K562 (cell line): ENCODE data around the gene CABP5. TPM values are rescaled to one million over a fixed set of nuclear protein-coding genes. Genes with fewer than 3 reads are reported as not detected.

ENCODE experiments used
- ATAC-seq: fragments of 200-7000 bp; cut with Tn5 transposase; 3 replicates; pipeline ENCODE4 v1.9.1; 2020; ENCODE audit warnings: moderate library complexity
- BruUV-seq: library from RNA; stranded (reverse); fragments of 400-500 nt; replicated peaks from 2 replicates; lab custom pipeline; 2021; lab: Mats Ljungman, UMichigan
- CTCF ChIA-PET: fragments of 300-600 bp; formaldehyde crosslinking; extraction: SDS; loops from one replicate; lab custom pipeline; 2021; ENCODE audit warnings: low intra/inter-chr PET ratio; lab: Yijun Ruan, JAX
- POLR2A ChIA-PET: fragments of 300-600, 350-650 bp; sonication (Branson Sonifier 250); formaldehyde crosslinking; extraction: SDS; loops from one replicate; lab custom pipeline; 2021; ENCODE audit warnings: antibody characterized with exemption, inconsistent platforms; lab: Yijun Ruan, JAX
- DNase-seq, 4 experiments: peaks; one replicate each; pipeline versions ENCODE4 v3.0.0 to v3.0.0-alpha.2; 2011 to 2018; ENCODE audit warnings: low spot score in 3 of 4, mixed read lengths in 3 of 4; ENCODE audit errors: extremely low read depth in 1 of 4
- FAIRE-seq: peaks from 2 replicates; lab custom pipeline; 2011; peaks lifted over from hg19 to GRCh38; lab: Jason Lieb, UNC
- H2AFZ ChIP-seq: 2 replicates; pipeline ENCODE4 v1.6.0; 2011; ENCODE audit warnings: low read depth, low read length, control low read depth, inconsistent platforms
- H3K27ac ChIP-seq: fragments of 200-600 bp; 3 replicates; pipeline ENCODE4 v1.8.0; 2011; ENCODE audit warnings: low read depth, mild to moderate bottlenecking, control low read depth, inconsistent platforms, low read length, moderate library complexity, mixed read lengths; ENCODE audit errors: extremely low read depth
- H3K27me3 ChIP-seq, 2 experiments: fragments of 300-600 bp in 1 of 2; 2 replicates in 1 of 2; 3 replicates in 1 of 2; pipeline versions ENCODE4 v1.6.0 to v1.8.0; 2011; ENCODE audit warnings: inconsistent platforms in 2 of 2, low read length in 2 of 2, mild to moderate bottlenecking in 1 of 2, mixed read lengths in 1 of 2, moderate library complexity in 1 of 2; ENCODE audit not compliant: control insufficient read depth in 2 of 2, insufficient read depth in 2 of 2
- H3K36me3 ChIP-seq: fragments of 300-600 bp; 3 replicates; pipeline ENCODE4 v1.8.0; 2011; ENCODE audit warnings: mild to moderate bottlenecking, low read length, inconsistent platforms; ENCODE audit not compliant: control insufficient read depth, insufficient read depth
- H3K4me1 ChIP-seq, 2 experiments: fragments of 200-600 bp in 1 of 2; replicated peaks in 1 of 2; 2 replicates in 1 of 2; 3 replicates in 1 of 2; pipeline versions ENCODE4 v1.5.1 to v1.8.0; 2011; ENCODE audit warnings: inconsistent platforms in 2 of 2, low read length in 2 of 2, mild to moderate bottlenecking in 1 of 2, mixed read lengths in 1 of 2, moderate library complexity in 1 of 2; ENCODE audit not compliant: control insufficient read depth in 2 of 2, insufficient read depth in 2 of 2
- H3K4me2 ChIP-seq: 2 replicates; pipeline ENCODE4 v1.6.1; 2011; ENCODE audit warnings: low read length, control low read depth, inconsistent platforms, mixed read lengths; ENCODE audit not compliant: insufficient read depth
- H3K4me3 ChIP-seq: fragments of 200-600 bp; sonication (generic), shearing (Covaris generic); 2 replicates; pipeline ENCODE4 v1.5.1; 2016; ENCODE audit warnings: control low read depth, inconsistent platforms
- H3K79me2 ChIP-seq: fragments of 200-600 bp; 3 replicates; pipeline ENCODE4 v1.8.0; 2011; ENCODE audit warnings: low read length, inconsistent platforms; ENCODE audit not compliant: control insufficient read depth, insufficient read depth
- H3K9ac ChIP-seq, 2 experiments: 2 replicates each; pipeline versions ENCODE4 v1.6.0 to v1.6.1; 2011; ENCODE audit warnings: low read depth in 2 of 2, low read length in 2 of 2, control low read depth in 1 of 2, inconsistent platforms in 1 of 2, mild to moderate bottlenecking in 1 of 2, mixed read lengths in 1 of 2; ENCODE audit not compliant: insufficient read depth in 1 of 2
- H3K9me1 ChIP-seq: one replicate; pipeline ENCODE4 v1.6.0; 2011; ENCODE audit warnings: inconsistent platforms, mild to moderate bottlenecking, low read length, moderate library complexity; ENCODE audit not compliant: control insufficient read depth, insufficient read depth
- H3K9me3 ChIP-seq: replicated peaks from 2 replicates; pipeline ENCODE4 v1.5.1; 2011; ENCODE audit warnings: low read depth, low read length, inconsistent platforms; ENCODE audit not compliant: control insufficient read depth, insufficient read depth
- H4K20me1 ChIP-seq: replicated peaks from 2 replicates; pipeline ENCODE4 v1.6.1; 2011; ENCODE audit warnings: low read length, inconsistent platforms, mixed read lengths; ENCODE audit not compliant: control insufficient read depth, insufficient read depth
- LCOR ChIP-seq: sonication (generic); formaldehyde crosslinking; IDR thresholded peaks from 2 replicates; pipeline ENCODE4 v1.8.0; 2022; ENCODE audit warnings: mild to moderate bottlenecking, missing genetic modification reagents
- RBM25 ChIP-seq: fragments of 200-400 bp; formaldehyde crosslinking; IDR thresholded peaks from 2 replicates; pipeline ENCODE4 v1.6.1; 2018; ENCODE audit warnings: low read length, low read depth, moderate library complexity; ENCODE audit not compliant: severe bottlenecking
- TSC22D4 ChIP-seq: fragments of 450-650 bp; IDR thresholded peaks from 2 replicates; pipeline ENCODE4 v1.6.1; 2016; ENCODE audit warnings: missing genetic modification characterization, missing biosample characterization, control low read depth
- ZNF197 ChIP-seq: fragments of 200-800 bp; sonication (Bioruptor generic); IDR thresholded peaks from 2 replicates; pipeline ENCODE4 v1.6.1; 2016; ENCODE audit warnings: low read depth, missing genetic modification characterization, missing compliant biosample characterization
- ZNF398 ChIP-seq: fragments of 250-450 bp; sonication (Bioruptor Pico); IDR thresholded peaks from 2 replicates; pipeline ENCODE4 v1.8.0; 2021; ENCODE audit warnings: moderate library complexity, mild to moderate bottlenecking, inconsistent platforms
- WGBS: fragments of 100-300 bp; shearing (Covaris generic); methylation state at CpG from one replicate; pipeline ENCODE4 v1.1.6; 2016; ENCODE audit warnings: low coverage, mixed read lengths; ENCODE audit not compliant: insufficient coverage; ENCODE audit errors: missing lambda C conversion rate; 5-methylcytosine and 5-hydroxymethylcytosine counted together
- in situ Hi-C: fragments of 300-500 bp; cut with MboI; formaldehyde crosslinking; loops from 4 replicates; pipeline ENCODE4 v1.15.0; 2018; ENCODE audit warnings: inconsistent platforms, mixed read lengths
- intact Hi-C: fragments of 100-400 bp; cut with micrococcal nuclease; formaldehyde crosslinking; loops from 2 replicates; pipeline ENCODE4 v1.14.2; 2022
- polyA plus RNA-seq, 8 experiments: library from polyadenylated mRNA; depleted of rRNA in 4 of 8; stranded (reverse) in 5 of 8; unstranded in 3 of 8; fragments of >200 nt; fragmentation: Nextera tagmentation in 2 of 8; fragmentation: Illumina TruSeq in 1 of 8; extraction: Ambion mirVana in 2 of 8; extraction: Trizol in 1 of 8; gene quantifications; 2 replicates each; pipeline versions ENCODE4 v1.2.1 to v1.2.3, GENCODE V29; 2011 to 2014; ENCODE audit warnings: inconsistent platforms in 1 of 8, missing spikeins in 1 of 8
- total RNA-seq, 7 experiments: library from RNA; depleted of rRNA in 6 of 7; stranded (reverse); fragments of >200 nt in 6 of 7; fragmentation: Illumina TruSeq in 2 of 7; extraction: Trizol in 2 of 7; gene quantifications; 2 replicates each; pipeline versions ENCODE4 v1.2.1 to v1.2.3, GENCODE V29; 2011 to 2021; ENCODE audit warnings: low replicate concordance in 1 of 7
- TF ChIP-seq, protein P1 (sequence below): fragments of 150-350 bp; IDR thresholded peaks from 2 replicates; pipeline ENCODE4 v1.6.1; 2014; ENCODE audit warnings: low read depth, mild to moderate bottlenecking, low read length, borderline replicate concordance

CABP5 gene
- total and polyA plus RNA-seq, 9 of the 15 experiments (the other 6 are each of a cell fraction or from before 2014, with no cell fraction given): not detected

DNA sequence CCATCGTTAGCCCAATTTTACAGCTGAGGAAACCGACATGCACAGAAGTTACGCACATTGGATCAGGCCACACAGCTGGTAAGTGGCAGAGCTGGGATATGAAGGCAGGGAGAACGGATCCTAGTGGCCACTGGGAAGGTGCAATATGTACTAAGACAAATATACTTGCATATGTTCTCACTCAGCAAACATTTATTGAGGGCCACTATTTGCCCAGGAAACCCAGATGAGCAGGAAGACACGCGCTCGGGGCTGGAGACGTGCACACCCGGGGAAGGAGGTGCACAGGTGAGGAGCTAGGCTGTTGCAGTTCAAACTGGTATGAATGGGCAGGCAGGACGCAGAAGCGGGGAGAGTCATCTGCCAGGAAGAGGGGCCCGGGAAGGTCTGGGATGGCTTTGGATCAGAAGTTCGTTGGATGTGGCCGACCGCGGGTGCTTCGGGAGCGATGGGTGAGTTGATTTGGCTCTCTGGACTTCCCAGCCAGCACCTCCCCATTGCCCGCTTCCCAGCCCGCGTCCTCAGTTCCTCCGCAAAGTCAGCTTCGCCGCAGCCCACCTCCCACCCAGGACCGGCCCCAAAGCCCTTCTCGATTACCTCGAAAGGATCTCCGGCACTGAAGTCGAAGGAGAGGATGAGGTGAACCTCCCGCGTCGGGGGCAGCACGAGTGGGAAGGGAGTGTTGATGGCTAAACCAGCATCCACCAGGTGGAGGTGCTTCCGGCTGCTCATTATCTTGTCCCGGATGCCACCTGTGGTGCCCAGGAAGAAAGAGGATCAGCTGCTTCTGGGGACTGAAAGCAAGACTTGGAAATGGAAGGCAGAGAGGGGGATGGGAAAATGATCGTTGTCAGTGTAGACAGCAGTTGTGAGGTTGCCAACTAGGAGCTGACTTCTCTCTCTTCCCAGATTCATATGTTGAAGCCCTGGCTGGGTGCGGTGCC lies 17.8 kb upstream of the CABP5 start (continued):
- TF ChIP-seq TSC22D4 (tag) (no peak), LCOR (no peak), ZNF197 (no peak)
- TF ChIP-seq, protein P1, sequence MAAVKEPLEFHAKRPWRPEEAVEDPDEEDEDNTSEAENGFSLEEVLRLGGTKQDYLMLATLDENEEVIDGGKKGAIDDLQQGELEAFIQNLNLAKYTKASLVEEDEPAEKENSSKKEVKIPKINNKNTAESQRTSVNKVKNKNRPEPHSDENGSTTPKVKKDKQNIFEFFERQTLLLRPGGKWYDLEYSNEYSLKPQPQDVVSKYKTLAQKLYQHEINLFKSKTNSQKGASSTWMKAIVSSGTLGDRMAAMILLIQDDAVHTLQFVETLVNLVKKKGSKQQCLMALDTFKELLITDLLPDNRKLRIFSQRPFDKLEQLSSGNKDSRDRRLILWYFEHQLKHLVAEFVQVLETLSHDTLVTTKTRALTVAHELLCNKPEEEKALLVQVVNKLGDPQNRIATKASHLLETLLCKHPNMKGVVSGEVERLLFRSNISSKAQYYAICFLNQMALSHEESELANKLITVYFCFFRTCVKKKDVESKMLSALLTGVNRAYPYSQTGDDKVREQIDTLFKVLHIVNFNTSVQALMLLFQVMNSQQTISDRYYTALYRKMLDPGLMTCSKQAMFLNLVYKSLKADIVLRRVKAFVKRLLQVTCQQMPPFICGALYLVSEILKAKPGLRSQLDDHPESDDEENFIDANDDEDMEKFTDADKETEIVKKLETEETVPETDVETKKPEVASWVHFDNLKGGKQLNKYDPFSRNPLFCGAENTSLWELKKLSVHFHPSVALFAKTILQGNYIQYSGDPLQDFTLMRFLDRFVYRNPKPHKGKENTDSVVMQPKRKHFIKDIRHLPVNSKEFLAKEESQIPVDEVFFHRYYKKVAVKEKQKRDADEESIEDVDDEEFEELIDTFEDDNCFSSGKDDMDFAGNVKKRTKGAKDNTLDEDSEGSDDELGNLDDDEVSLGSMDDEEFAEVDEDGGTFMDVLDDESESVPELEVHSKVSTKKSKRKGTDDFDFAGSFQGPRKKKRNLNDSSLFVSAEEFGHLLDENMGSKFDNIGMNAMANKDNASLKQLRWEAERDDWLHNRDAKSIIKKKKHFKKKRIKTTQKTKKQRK: no peak

DNA sequence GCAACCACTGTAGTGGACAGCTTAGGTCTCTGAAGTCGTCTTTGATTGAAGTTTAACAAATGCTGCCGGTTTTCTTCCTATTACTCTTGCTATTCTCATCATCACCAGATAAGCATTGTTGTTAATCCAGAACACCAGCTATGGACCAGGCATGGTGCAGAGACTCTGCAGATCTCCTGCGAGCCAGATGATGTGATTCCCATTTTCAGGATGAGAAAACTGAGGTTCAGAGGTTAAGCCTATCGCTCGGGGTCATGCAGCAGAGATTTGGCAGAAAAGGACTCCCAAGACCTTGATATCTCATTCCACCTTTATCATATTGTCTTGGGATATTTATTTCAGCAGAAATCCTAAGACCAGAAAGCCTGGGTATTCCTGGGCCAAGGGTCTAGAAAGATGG lies 16.5 kb upstream of the CABP5 start:
- no peak overlapping the region for H3K9ac ChIP-seq
- no peak overlapping the region for H3K4me2 ChIP-seq
- TF ChIP-seq ZNF398 (no peak), RBM25 (peak; percentile 25)
- no peaks in the 10 kb centered on the region for H3K79me2 ChIP-seq
- in situ Hi-C loops: no loop called here
- no peaks in the 10 kb centered on the region for H3K9me3 ChIP-seq
- intact Hi-C loops: no loop called here
- no peaks in the 10 kb centered on the region; a peak in 1 of 5 replicates for H3K4me1 ChIP-seq
- no peak overlapping the region for H3K4me3 ChIP-seq
- H3K27me3 ChIP-seq: peaks cover 12 to 52% of the 10 kb centered on the region in 2 experiments
- ChIA-PET CTCF (no interaction called here), POLR2A (no interaction called here)
- DNase-seq (no peak), ATAC-seq (no peak), FAIRE-seq (no peak)
- no peak overlapping the region for H2AFZ ChIP-seq
- H4K20me1 ChIP-seq: no peaks in the 10 kb centered on the region
- BruUV-seq: no TSS peak
- no peak overlapping the region for H3K27ac ChIP-seq
- no peaks in the 10 kb centered on the region for H3K9me1 ChIP-seq
- WGBS: 2% methylated on average over 5 of the region's 5 CpGs
- H3K36me3 ChIP-seq: no peaks in the 10 kb centered on the region
